H9 (cell line): ENCODE data around the gene SYNGR4. TPM values are rescaled to one million over a fixed set of nuclear protein-coding genes. Genes with fewer than 3 reads are reported as not detected.
A peak's percentile ranks its signal among the peaks of the same experiment; 100 is the strongest.

Experiments
- DNase-seq: peaks from one replicate; pipeline ENCODE4 v3.0.0-alpha.2; 2017
- H2AFZ ChIP-seq: one replicate; pipeline ENCODE4 v1.6.1; 2013; ENCODE audit warnings: mild to moderate bottlenecking, low read length, control low read depth, moderate library complexity
- H2AK5ac ChIP-seq: 2 replicates; pipeline ENCODE4 v1.6.1; 2013; ENCODE audit warnings: low read length, control low read depth, mixed read lengths; ENCODE audit not compliant: insufficient read length
- H2BK120ac ChIP-seq: one replicate; pipeline ENCODE4 v1.6.1; 2013; ENCODE audit warnings: low read depth, mild to moderate bottlenecking, low read length, control low read depth, inconsistent platforms; ENCODE audit not compliant: poor library complexity, severe bottlenecking
- H2BK12ac ChIP-seq: 2 replicates; pipeline ENCODE4 v1.6.1; 2013; ENCODE audit warnings: low read length, control low read depth, mixed read lengths, low read depth; ENCODE audit not compliant: insufficient read length
- H2BK15ac ChIP-seq: 2 replicates; pipeline ENCODE4 v1.6.1; 2013; ENCODE audit warnings: low read depth, low read length, control low read depth
- H2BK20ac ChIP-seq: one replicate; pipeline ENCODE4 v1.6.1; 2013; ENCODE audit warnings: low read depth, mild to moderate bottlenecking, low read length, control low read depth, inconsistent platforms; ENCODE audit not compliant: poor library complexity, severe bottlenecking
- H2BK5ac ChIP-seq: 2 replicates; pipeline ENCODE4 v1.6.1; 2013; ENCODE audit warnings: low read length, control low read depth, mixed read lengths; ENCODE audit not compliant: insufficient read length
- H3K14ac ChIP-seq: 2 replicates; pipeline ENCODE4 v1.6.1; 2013; ENCODE audit warnings: low read length, control low read depth; ENCODE audit not compliant: insufficient read depth
- H3K18ac ChIP-seq: 2 replicates; pipeline ENCODE4 v1.6.1; 2013; ENCODE audit warnings: low read depth, mild to moderate bottlenecking, mixed read lengths, low read length, control low read depth; ENCODE audit not compliant: insufficient read length
- H3K23ac ChIP-seq: 2 replicates; pipeline ENCODE4 v1.6.1; 2013; ENCODE audit warnings: low read length, control low read depth, mixed read lengths, low read depth; ENCODE audit not compliant: insufficient read length
- H3K23me2 ChIP-seq: 2 replicates; pipeline ENCODE4 v1.6.1; 2013; ENCODE audit warnings: low read depth, mild to moderate bottlenecking, mixed read lengths, low read length, control low read depth; ENCODE audit not compliant: insufficient read length, poor library complexity, severe bottlenecking
- H3K27ac ChIP-seq: 2 replicates; pipeline ENCODE4 v1.5.1; 2013; ENCODE audit warnings: low read length, control low read depth, mixed read lengths, low read depth; ENCODE audit not compliant: insufficient read length
- H3K27me3 ChIP-seq: 2 replicates; pipeline ENCODE4 v1.6.1; 2013; ENCODE audit warnings: low read length, control low read depth, inconsistent platforms; ENCODE audit not compliant: insufficient read depth
- H3K4ac ChIP-seq: 2 replicates; pipeline ENCODE4 v1.6.1; 2013; ENCODE audit warnings: low read depth, mild to moderate bottlenecking, control low read depth, inconsistent platforms, low read length, moderate library complexity
- H3K4me1 ChIP-seq: 2 replicates; pipeline ENCODE4 v1.6.1; 2013; ENCODE audit warnings: low read length, control low read depth, inconsistent platforms; ENCODE audit not compliant: insufficient read depth
- H3K4me2 ChIP-seq: 2 replicates; pipeline ENCODE4 v1.6.1; 2013; ENCODE audit warnings: low read length, control low read depth, mixed read lengths; ENCODE audit not compliant: insufficient read length, insufficient read depth
- H3K56ac ChIP-seq: 2 replicates; pipeline ENCODE4 v1.6.1; 2013; ENCODE audit warnings: low read depth, mild to moderate bottlenecking, mixed read lengths, low read length, control low read depth; ENCODE audit not compliant: insufficient read length
- H3K79me1 ChIP-seq: 2 replicates; pipeline ENCODE4 v1.6.1; 2013; ENCODE audit warnings: low read depth, mild to moderate bottlenecking, moderate library complexity, low read length, control low read depth, inconsistent platforms; ENCODE audit not compliant: insufficient read depth, poor library complexity, severe bottlenecking
- H3K79me2 ChIP-seq: 2 replicates; pipeline ENCODE4 v1.6.1; 2013; ENCODE audit warnings: low read length, control low read depth, inconsistent platforms; ENCODE audit not compliant: insufficient read depth
- H3K9ac ChIP-seq: 2 replicates; pipeline ENCODE4 v1.6.1; 2013; ENCODE audit warnings: low read length, control low read depth, mixed read lengths; ENCODE audit not compliant: insufficient read length; ENCODE audit errors: extremely low read depth
- H3K9me3 ChIP-seq: one replicate; pipeline ENCODE4 v1.6.1; 2013; ENCODE audit warnings: low read depth, low read length, inconsistent platforms; ENCODE audit not compliant: control insufficient read depth
- H3T11ph ChIP-seq: one replicate; pipeline ENCODE4 v1.6.1; 2013; ENCODE audit warnings: mild to moderate bottlenecking, low read length, control low read depth, inconsistent platforms
- H4K20me1 ChIP-seq: one replicate; pipeline ENCODE4 v1.6.1; 2013; ENCODE audit not compliant: control insufficient read depth, insufficient read length, insufficient read depth
- H4K5ac ChIP-seq: 2 replicates; pipeline ENCODE4 v1.6.1; 2013; ENCODE audit warnings: low read depth, mild to moderate bottlenecking, mixed read lengths, low read length, control low read depth; ENCODE audit not compliant: insufficient read length
- H4K8ac ChIP-seq: replicated peaks from 2 replicates; pipeline ENCODE4 v1.6.1; 2013; ENCODE audit warnings: low read length, control low read depth, mixed read lengths, low read depth; ENCODE audit not compliant: insufficient read length
- H4K91ac ChIP-seq: 2 replicates; pipeline ENCODE4 v1.6.1; 2013; ENCODE audit warnings: low read depth, mild to moderate bottlenecking, moderate library complexity, mixed read lengths, low read length, control low read depth; ENCODE audit not compliant: insufficient read length
- H3K27ac Mint-ChIP-seq, 3 experiments: 2 replicates in 2 of 3; 3 replicates in 1 of 3; pipeline ENCODE4 v1.8.0; 2020 to 2021; ENCODE audit warnings: mixed read lengths in 3 of 3, mild to moderate bottlenecking in 1 of 3, moderate library complexity in 1 of 3
- H3K27me3 Mint-ChIP-seq: 2 replicates; pipeline ENCODE4 v1.8.0; 2021; ENCODE audit warnings: low read depth, mild to moderate bottlenecking, moderate library complexity, mixed read lengths
- H3K36me3 Mint-ChIP-seq, 3 experiments: 2 replicates in 2 of 3; 3 replicates in 1 of 3; pipeline ENCODE4 v1.8.0; 2020 to 2021; ENCODE audit warnings: low read depth in 3 of 3, mixed read lengths in 3 of 3; ENCODE audit not compliant: insufficient read depth in 1 of 3
- H3K4me1 Mint-ChIP-seq, 2 experiments: 2 replicates each; pipeline ENCODE4 v1.8.0; 2020; ENCODE audit warnings: mixed read lengths in 2 of 2
- H3K4me3 Mint-ChIP-seq, 2 experiments: 2 replicates in 1 of 2; 3 replicates in 1 of 2; pipeline ENCODE4 v1.8.0; 2020 to 2021; ENCODE audit warnings: mild to moderate bottlenecking in 2 of 2, mixed read lengths in 2 of 2, moderate library complexity in 1 of 2
- H3K9me3 Mint-ChIP-seq, 2 experiments: 2 replicates in 1 of 2; 3 replicates in 1 of 2; pipeline ENCODE4 v1.8.0; 2020; ENCODE audit warnings: mild to moderate bottlenecking in 2 of 2, mixed read lengths in 2 of 2, moderate library complexity in 1 of 2
- WGBS: extraction: QIAGEN DNeasy Blood & Tissue Kit; methylation state at CpG from one replicate; pipeline ENCODE4 v1.1.7; 2013; ENCODE audit warnings: missing lambda C conversion rate, low lambda C conversion rate, mixed read lengths; ENCODE audit not compliant: insufficient read length; ENCODE audit errors: extremely low coverage; 5-methylcytosine and 5-hydroxymethylcytosine counted together
- total RNA-seq: library from RNA; stranded (reverse); gene quantifications from 2 replicates; pipeline ENCODE4 v1.2.1, GENCODE V29; 2021
- TF ChIP-seq, protein P1 (sequence below): fragments of 200-600 bp; sonication (generic); conservative IDR thresholded peaks from 3 replicates; pipeline ENCODE4 v1.8.0; 2021; ENCODE audit warnings: antibody characterized with exemption, mild to moderate bottlenecking

Gene SYNGR4
- total RNA-seq, 1 experiment from 2014 or later = 0.31 TPM

DNA sequence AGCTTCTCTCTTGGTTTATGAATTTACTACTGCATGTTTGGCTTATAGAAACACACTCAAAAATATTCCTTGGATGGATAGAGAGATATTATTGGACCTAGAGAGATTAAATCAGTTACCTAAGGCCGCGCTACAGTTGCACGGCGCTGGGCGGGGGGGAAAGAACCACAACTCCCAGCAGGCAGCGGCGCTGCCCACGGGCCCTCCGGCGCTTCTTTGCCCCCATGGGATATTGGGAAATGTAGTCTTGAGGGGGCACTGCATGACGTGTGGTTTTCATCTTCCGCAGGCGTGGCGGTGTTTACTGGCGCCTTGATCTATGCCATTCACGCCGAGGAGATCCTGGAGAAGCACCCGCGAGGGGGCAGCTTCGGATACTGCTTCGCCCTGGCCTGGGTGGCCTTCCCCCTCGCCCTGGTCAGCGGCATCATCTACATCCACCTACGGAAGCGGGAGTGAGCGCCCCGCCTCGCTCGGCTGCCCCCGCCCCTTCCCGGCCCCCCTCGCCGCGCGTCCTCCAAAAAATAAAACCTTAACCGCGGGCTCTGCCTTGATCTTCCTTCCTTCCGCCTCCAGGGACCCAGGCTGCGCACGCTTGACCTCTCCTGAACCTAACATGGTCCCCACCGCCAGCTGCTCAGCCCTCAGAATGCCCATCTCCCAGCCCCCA lies 34.0 kb upstream of the SYNGR4 start:
- Histone ChIP-seq H3K14ac (no peak overlapping the region), H3K9ac (no peak overlapping the region), H2BK12ac (no peak overlapping the region), H2BK20ac (no peak overlapping the region), H3K27me3 (no peaks in the 10 kb centered on the region), H3K56ac (no peak overlapping the region), H2AK5ac (no peak overlapping the region), H4K20me1 (no peaks in the 10 kb centered on the region), H2BK15ac (no peak overlapping the region), H2BK120ac (no peak overlapping the region), H2AFZ (no peak overlapping the region), H4K5ac (no peak overlapping the region), H3K18ac (peak overlapping the region; percentile 54), H4K8ac (no peak overlapping the region), H4K91ac (no peak overlapping the region), H2BK5ac (no peak overlapping the region), H3K9me3 (no peaks in the 10 kb centered on the region), H3K27ac (no peak overlapping the region), H3K23ac (no peak overlapping the region), H3K79me1 (no peaks in the 10 kb centered on the region), H3K4ac (no peak overlapping the region), H3K4me1 (peaks cover 3% of the 10 kb centered on the region; the same call in 1 of the 2 replicates), H3K23me2 (peaks cover 22% of the 10 kb centered on the region), H3T11ph (no peak overlapping the region), H3K4me2 (peak overlapping the region; percentile 56), H3K79me2 (no peaks in the 10 kb centered on the region)
- Mint-ChIP-seq H3K4me1 (peaks cover 42 to 48% of the 10 kb centered on the region in 2 experiments), H3K27ac (peak overlapping the region; percentile 40 to 92 (median 91); a peak in 6 of 7 replicates), H3K4me3 (peak overlapping the region; percentile 84 to 90), H3K9me3 (peaks cover 3 to 4% of the 10 kb centered on the region in 2 experiments; a peak in 3 of 5 replicates), H3K27me3 (peaks cover 20% of the 10 kb centered on the region), H3K36me3 (peaks cover 3 to 5% (median 4%) of the 10 kb centered on the region in 3 experiments; a peak in 5 of 7 replicates)
- WGBS = no CpG with 5 or more reads among the region's 41 CpGs
- peak; percentile 92 for DNase-seq
- TF ChIP-seq, protein P1, sequence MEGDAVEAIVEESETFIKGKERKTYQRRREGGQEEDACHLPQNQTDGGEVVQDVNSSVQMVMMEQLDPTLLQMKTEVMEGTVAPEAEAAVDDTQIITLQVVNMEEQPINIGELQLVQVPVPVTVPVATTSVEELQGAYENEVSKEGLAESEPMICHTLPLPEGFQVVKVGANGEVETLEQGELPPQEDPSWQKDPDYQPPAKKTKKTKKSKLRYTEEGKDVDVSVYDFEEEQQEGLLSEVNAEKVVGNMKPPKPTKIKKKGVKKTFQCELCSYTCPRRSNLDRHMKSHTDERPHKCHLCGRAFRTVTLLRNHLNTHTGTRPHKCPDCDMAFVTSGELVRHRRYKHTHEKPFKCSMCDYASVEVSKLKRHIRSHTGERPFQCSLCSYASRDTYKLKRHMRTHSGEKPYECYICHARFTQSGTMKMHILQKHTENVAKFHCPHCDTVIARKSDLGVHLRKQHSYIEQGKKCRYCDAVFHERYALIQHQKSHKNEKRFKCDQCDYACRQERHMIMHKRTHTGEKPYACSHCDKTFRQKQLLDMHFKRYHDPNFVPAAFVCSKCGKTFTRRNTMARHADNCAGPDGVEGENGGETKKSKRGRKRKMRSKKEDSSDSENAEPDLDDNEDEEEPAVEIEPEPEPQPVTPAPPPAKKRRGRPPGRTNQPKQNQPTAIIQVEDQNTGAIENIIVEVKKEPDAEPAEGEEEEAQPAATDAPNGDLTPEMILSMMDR = peak; percentile 30; the same call in 1 of the 3 replicates
